Measurements from ENCODE around the gene RRP9. TPM values are rescaled to one million over a fixed set of nuclear protein-coding genes. Genes with fewer than 3 reads are reported as not detected.

The RRP9 gene
- total and polyA plus RNA-seq, 2 donors (not counting 1 experiment from before 2014, with no cell fraction given): 10.6 to 19.7 TPM

DNA sequence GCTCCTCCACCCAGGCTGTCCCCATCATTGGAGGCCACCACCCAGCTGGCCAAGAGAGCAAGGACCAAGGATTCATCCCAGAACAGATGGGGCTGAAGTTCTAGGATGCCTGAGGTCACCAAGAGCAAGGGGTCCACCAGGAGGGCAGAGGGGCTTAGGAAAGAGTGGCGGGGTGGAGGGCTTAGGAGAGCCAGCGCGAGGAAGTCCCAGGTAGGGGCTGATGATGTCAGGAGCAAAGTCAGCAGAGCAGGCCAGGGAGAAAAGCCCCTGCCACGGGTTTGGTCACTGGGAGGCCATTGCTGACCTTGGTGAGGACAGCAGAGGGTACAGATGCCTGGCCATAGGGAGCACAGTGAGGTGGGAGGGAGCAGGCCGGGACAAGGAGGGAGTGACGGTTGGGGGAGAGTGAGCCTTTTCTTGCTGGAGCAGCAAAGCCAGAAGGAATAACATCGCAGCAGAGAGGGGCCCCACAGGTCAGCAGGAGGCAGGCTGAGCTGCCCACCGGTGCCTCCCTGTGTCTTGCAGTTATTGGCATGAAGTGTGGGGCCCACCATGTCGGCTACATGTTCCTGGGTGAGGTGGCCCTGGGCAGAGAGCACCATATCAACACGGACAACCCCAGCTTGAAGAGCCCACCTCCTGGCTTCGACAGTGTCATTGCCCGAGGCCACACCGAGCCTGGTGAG is 5.7 kb upstream of the RRP9 start:
- no peak for TF ChIP-seq EZH2 (IDR thresholded peaks at IDR 0.05; ENCODE audit: low read length, missing control alignments)
- TF ChIP-seq, protein P1, sequence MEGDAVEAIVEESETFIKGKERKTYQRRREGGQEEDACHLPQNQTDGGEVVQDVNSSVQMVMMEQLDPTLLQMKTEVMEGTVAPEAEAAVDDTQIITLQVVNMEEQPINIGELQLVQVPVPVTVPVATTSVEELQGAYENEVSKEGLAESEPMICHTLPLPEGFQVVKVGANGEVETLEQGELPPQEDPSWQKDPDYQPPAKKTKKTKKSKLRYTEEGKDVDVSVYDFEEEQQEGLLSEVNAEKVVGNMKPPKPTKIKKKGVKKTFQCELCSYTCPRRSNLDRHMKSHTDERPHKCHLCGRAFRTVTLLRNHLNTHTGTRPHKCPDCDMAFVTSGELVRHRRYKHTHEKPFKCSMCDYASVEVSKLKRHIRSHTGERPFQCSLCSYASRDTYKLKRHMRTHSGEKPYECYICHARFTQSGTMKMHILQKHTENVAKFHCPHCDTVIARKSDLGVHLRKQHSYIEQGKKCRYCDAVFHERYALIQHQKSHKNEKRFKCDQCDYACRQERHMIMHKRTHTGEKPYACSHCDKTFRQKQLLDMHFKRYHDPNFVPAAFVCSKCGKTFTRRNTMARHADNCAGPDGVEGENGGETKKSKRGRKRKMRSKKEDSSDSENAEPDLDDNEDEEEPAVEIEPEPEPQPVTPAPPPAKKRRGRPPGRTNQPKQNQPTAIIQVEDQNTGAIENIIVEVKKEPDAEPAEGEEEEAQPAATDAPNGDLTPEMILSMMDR (conservative IDR thresholded peaks at IDR 0.05 in 1 of 2, IDR thresholded peaks at IDR 0.05 in 1 of 2; ENCODE audit: low read depth in 1 of 2, low read length in 2 of 2): no peak
- H3K4me1 ChIP-seq (ENCODE audit: control insufficient read depth, extremely low read depth, insufficient read depth, low read length): peaks cover 10% of the 10 kb centered on the region
- H3K4me3 ChIP-seq (replicated peaks in 1 of 4; ENCODE audit: control extremely low read depth in 1 of 4, insufficient read depth in 1 of 4, low read depth in 3 of 4, low read length in 4 of 4): no peak overlapping the region
- no peak overlapping the region for H3K27ac ChIP-seq (ENCODE audit: insufficient read depth, low read length)
- no peak for DNase-seq (ENCODE audit: low read depth in 2 of 2)
- H3K4me2 ChIP-seq (ENCODE audit: extremely low read depth, insufficient read depth, low read length): no peak overlapping the region
- H3K79me2 ChIP-seq (ENCODE audit: control insufficient read depth, insufficient read depth, low read length): no peaks in the 10 kb centered on the region
- H3K9ac ChIP-seq (ENCODE audit: insufficient read depth, low read length): no peak overlapping the region
- no peaks in the 10 kb centered on the region for H3K9me3 ChIP-seq (ENCODE audit: control insufficient read depth, insufficient read depth, low read depth, low read length)
- H3K27me3 ChIP-seq (ENCODE audit: control insufficient read depth, insufficient read depth, low read length): no peaks in the 10 kb centered on the region
- H2AFZ ChIP-seq (ENCODE audit: low read length): no peak overlapping the region
- peaks cover 3% of the 10 kb centered on the region for H3K36me3 ChIP-seq (ENCODE audit: control insufficient read depth, insufficient read depth, low read length)
- no peaks in the 10 kb centered on the region for H4K20me1 ChIP-seq (ENCODE audit: control insufficient read depth, extremely low read depth, insufficient read depth, low read length)

DNA sequence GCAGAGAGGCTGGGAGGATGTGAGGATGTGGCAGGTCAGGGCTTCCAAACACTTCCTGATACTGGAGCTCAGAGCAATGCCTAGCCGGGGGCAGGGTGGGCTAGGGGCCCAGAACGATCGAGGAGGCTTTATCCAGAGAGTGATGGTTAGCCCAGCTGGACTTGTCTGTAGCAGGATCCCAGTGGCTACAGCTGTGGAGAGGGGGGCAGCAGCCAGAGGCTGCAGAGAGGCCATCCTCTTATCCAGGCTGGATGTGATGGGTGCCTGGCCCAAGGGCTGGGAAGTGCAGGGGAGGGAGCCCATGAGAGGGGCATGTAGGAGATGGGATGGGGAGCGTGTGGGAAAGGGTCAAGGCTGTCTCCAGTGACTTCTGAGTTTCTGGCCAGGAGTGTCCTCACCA is 5.1 kb upstream of the RRP9 start:
- Histone ChIP-seq H3K9me3 (ENCODE audit: control insufficient read depth, insufficient read depth, low read depth, low read length) (no peaks in the 10 kb centered on the region), H3K36me3 (ENCODE audit: control insufficient read depth, insufficient read depth, low read length) (peaks cover 3% of the 10 kb centered on the region), H3K79me2 (ENCODE audit: control insufficient read depth, insufficient read depth, low read length) (no peaks in the 10 kb centered on the region), H3K27ac (ENCODE audit: insufficient read depth, low read length) (no peak overlapping the region), H3K4me1 (ENCODE audit: control insufficient read depth, extremely low read depth, insufficient read depth, low read length) (peaks cover 13% of the 10 kb centered on the region), H3K27me3 (ENCODE audit: control insufficient read depth, insufficient read depth, low read length) (no peaks in the 10 kb centered on the region), H3K4me2 (ENCODE audit: extremely low read depth, insufficient read depth, low read length) (no peak overlapping the region), H3K4me3 (replicated peaks in 1 of 4; ENCODE audit: control extremely low read depth in 1 of 4, insufficient read depth in 1 of 4, low read depth in 3 of 4, low read length in 4 of 4) (no peak overlapping the region), H4K20me1 (ENCODE audit: control insufficient read depth, extremely low read depth, insufficient read depth, low read length) (no peaks in the 10 kb centered on the region), H2AFZ (ENCODE audit: low read length) (no peak overlapping the region), H3K9ac (ENCODE audit: insufficient read depth, low read length) (no peak overlapping the region)
- TF ChIP-seq EZH2 (IDR thresholded peaks at IDR 0.05; ENCODE audit: low read length, missing control alignments): no peak
- TF ChIP-seq, protein P1 (conservative IDR thresholded peaks at IDR 0.05 in 1 of 2, IDR thresholded peaks at IDR 0.05 in 1 of 2; ENCODE audit: low read depth in 1 of 2, low read length in 2 of 2): no peak
- DNase-seq (ENCODE audit: low read depth in 2 of 2): no peak

DNA sequence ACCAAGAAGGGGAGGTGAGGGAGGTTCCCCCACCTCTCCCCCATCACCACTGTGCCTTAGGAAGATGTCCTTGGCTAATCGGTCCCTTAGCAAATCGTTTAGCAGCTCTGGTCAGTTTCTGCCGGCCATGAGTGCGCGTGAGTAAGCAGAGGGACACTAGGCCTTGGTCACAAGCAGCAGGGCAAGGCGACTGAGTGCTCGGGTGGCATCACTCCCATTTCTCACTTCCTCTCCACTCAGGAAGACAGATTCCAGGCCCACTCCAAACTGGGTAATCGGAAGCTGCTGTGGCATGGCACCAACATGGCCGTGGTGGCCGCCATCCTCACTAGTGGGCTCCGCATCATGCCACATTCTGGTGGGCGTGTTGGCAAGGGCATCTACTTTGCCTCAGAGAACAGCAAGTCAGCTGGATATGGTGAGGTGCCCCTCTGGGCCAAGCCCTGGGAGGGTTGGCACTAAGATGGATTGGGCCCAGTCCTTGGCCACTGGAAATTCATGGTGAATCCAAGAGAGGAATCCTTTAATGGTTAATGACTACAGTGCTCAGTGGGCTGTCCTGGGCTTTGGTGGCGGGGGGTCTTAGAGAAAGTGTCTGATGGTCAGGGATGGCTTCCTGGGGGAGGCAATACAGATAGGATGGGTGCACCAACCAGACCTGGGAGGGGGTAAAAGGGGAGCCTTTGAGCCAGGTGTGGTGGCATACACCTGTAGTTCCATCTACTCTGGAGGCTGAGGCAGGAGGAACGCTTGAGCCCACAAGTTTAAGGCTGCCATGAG is 4.4 kb upstream of the RRP9 start:
- peaks cover 3% of the 10 kb centered on the region for H3K36me3 ChIP-seq (ENCODE audit: control insufficient read depth, insufficient read depth, low read length)
- no peaks in the 10 kb centered on the region for H4K20me1 ChIP-seq (ENCODE audit: control insufficient read depth, extremely low read depth, insufficient read depth, low read length)

More for the DNA sequence above, 4.4 kb upstream of the RRP9 start:
- no peak overlapping the region for H3K4me3 ChIP-seq (replicated peaks in 1 of 4; ENCODE audit: control extremely low read depth in 1 of 4, insufficient read depth in 1 of 4, low read depth in 3 of 4, low read length in 4 of 4)
- no peaks in the 10 kb centered on the region for H3K9me3 ChIP-seq (ENCODE audit: control insufficient read depth, insufficient read depth, low read depth, low read length)
- H3K79me2 ChIP-seq (ENCODE audit: control insufficient read depth, insufficient read depth, low read length): peaks cover 1% of the 10 kb centered on the region
- no peaks in the 10 kb centered on the region for H3K27me3 ChIP-seq (ENCODE audit: control insufficient read depth, insufficient read depth, low read length)
- no peak overlapping the region for H2AFZ ChIP-seq (ENCODE audit: low read length)
- TF ChIP-seq, protein P1 (conservative IDR thresholded peaks at IDR 0.05 in 1 of 2, IDR thresholded peaks at IDR 0.05 in 1 of 2; ENCODE audit: low read depth in 1 of 2, low read length in 2 of 2): no peak
- no peak for TF ChIP-seq EZH2 (IDR thresholded peaks at IDR 0.05; ENCODE audit: low read length, missing control alignments)
- H3K4me2 ChIP-seq (ENCODE audit: extremely low read depth, insufficient read depth, low read length): no peak overlapping the region
- H3K9ac ChIP-seq (ENCODE audit: insufficient read depth, low read length): no peak overlapping the region
- H3K4me1 ChIP-seq (ENCODE audit: control insufficient read depth, extremely low read depth, insufficient read depth, low read length): peaks cover 13% of the 10 kb centered on the region
- no peak overlapping the region for H3K27ac ChIP-seq (ENCODE audit: insufficient read depth, low read length)
- DNase-seq (ENCODE audit: low read depth in 2 of 2): no peak

All from fibroblast of lung (primary cell).